Osteoblast (primary cell): Measurements from ENCODE around the gene POLR1F. TPM values are rescaled to one million over a fixed set of nuclear protein-coding genes. Genes with fewer than 3 reads are reported as not detected.

ENCODE experiments used
- DNase-seq: peaks from one replicate; pipeline ENCODE4 v3.0.0; 2011; ENCODE audit warnings: low spot score, mixed read lengths; ENCODE audit not compliant: insufficient read length; ENCODE audit errors: missing footprints
- H2AFZ ChIP-seq: 2 replicates; pipeline ENCODE4 v1.6.0; 2011; ENCODE audit warnings: mild to moderate bottlenecking, low read length
- H3K27ac ChIP-seq: 2 replicates; pipeline ENCODE4 v1.5.1; 2011; ENCODE audit warnings: mild to moderate bottlenecking, low read depth, low read length, moderate library complexity
- H3K27me3 ChIP-seq: 2 replicates; pipeline ENCODE4 v1.6.0; 2012; ENCODE audit warnings: mild to moderate bottlenecking, control low read depth, inconsistent platforms, low read length, moderate library complexity; ENCODE audit not compliant: insufficient read depth
- H3K36me3 ChIP-seq: 2 replicates; pipeline ENCODE4 v1.5.1; 2011; ENCODE audit warnings: mild to moderate bottlenecking, low read length, control low read depth, moderate library complexity; ENCODE audit not compliant: insufficient read depth
- H3K4me1 ChIP-seq: 2 replicates; pipeline ENCODE4 v1.5.1; 2011; ENCODE audit warnings: mild to moderate bottlenecking, low read length, control low read depth, moderate library complexity; ENCODE audit not compliant: insufficient read depth
- H3K4me2 ChIP-seq: 2 replicates; pipeline ENCODE4 v1.6.0; 2011; ENCODE audit warnings: mild to moderate bottlenecking, low read length; ENCODE audit not compliant: insufficient read depth
- H3K4me3 ChIP-seq: fragments of 200-600 bp; sonication (generic); 3 replicates; pipeline ENCODE4 v1.5.1; 2012; ENCODE audit warnings: mild to moderate bottlenecking, low read length, inconsistent platforms; ENCODE audit not compliant: insufficient read depth
- H3K79me2 ChIP-seq: 2 replicates; pipeline ENCODE4 v1.6.0; 2012; ENCODE audit warnings: mild to moderate bottlenecking, low read length, control low read depth, inconsistent platforms; ENCODE audit not compliant: insufficient read depth
- H3K9me3 ChIP-seq: 2 replicates; pipeline ENCODE4 v1.5.1; 2011; ENCODE audit warnings: low read depth, low read length, control low read depth
- H4K20me1 ChIP-seq: 2 replicates; pipeline ENCODE4 v1.6.0; 2012; ENCODE audit warnings: mild to moderate bottlenecking, low read length, control low read depth; ENCODE audit not compliant: insufficient read depth
- total RNA-seq: library from RNA; depleted of rRNA; stranded (reverse); fragments of >200 nt; gene quantifications from 2 replicates; pipeline ENCODE4 v1.2.3, GENCODE V29; 2012
- TF ChIP-seq, protein P1 (sequence below): IDR thresholded peaks from 2 replicates; pipeline ENCODE4 v1.5.1; 2011; ENCODE audit warnings: mild to moderate bottlenecking, low read depth, low read length, moderate library complexity; ENCODE audit errors: extremely low read depth

POLR1F gene
- total RNA-seq, 1 donor: 18.8 TPM

- no peaks in the 10 kb centered on the region for H3K9me3 ChIP-seq
- H3K79me2 ChIP-seq: no peaks in the 10 kb centered on the region
- H3K27ac ChIP-seq: no peak overlapping the region
- no peaks in the 10 kb centered on the region for H4K20me1 ChIP-seq
- TF ChIP-seq, protein P1, sequence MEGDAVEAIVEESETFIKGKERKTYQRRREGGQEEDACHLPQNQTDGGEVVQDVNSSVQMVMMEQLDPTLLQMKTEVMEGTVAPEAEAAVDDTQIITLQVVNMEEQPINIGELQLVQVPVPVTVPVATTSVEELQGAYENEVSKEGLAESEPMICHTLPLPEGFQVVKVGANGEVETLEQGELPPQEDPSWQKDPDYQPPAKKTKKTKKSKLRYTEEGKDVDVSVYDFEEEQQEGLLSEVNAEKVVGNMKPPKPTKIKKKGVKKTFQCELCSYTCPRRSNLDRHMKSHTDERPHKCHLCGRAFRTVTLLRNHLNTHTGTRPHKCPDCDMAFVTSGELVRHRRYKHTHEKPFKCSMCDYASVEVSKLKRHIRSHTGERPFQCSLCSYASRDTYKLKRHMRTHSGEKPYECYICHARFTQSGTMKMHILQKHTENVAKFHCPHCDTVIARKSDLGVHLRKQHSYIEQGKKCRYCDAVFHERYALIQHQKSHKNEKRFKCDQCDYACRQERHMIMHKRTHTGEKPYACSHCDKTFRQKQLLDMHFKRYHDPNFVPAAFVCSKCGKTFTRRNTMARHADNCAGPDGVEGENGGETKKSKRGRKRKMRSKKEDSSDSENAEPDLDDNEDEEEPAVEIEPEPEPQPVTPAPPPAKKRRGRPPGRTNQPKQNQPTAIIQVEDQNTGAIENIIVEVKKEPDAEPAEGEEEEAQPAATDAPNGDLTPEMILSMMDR: no peak
- no peaks in the 10 kb centered on the region for H3K27me3 ChIP-seq
- H3K4me1 ChIP-seq: peaks cover 7% of the 10 kb centered on the region
- H3K4me3 ChIP-seq: no peak overlapping the region
- no peak overlapping the region for H2AFZ ChIP-seq
- no peaks in the 10 kb centered on the region for H3K36me3 ChIP-seq
- DNase-seq: no peak
- H3K4me2 ChIP-seq: no peak overlapping the region
Observed at GRCh38 chr7:19670806-19671205, 38.0 kb downstream of the POLR1F start.

- DNase-seq: no peak
- TF ChIP-seq, protein P1: peak; percentile 61
- H3K9me3 ChIP-seq: no peaks in the 10 kb centered on the region
- no peak overlapping the region for H2AFZ ChIP-seq
- H4K20me1 ChIP-seq: no peaks in the 10 kb centered on the region
- H3K36me3 ChIP-seq: no peaks in the 10 kb centered on the region
- H3K27ac ChIP-seq: no peak overlapping the region
- no peak overlapping the region for H3K4me2 ChIP-seq
- no peak overlapping the region for H3K4me3 ChIP-seq
- H3K4me1 ChIP-seq: no peaks in the 10 kb centered on the region
- H3K79me2 ChIP-seq: no peaks in the 10 kb centered on the region
- H3K27me3 ChIP-seq: no peaks in the 10 kb centered on the region
Observed at GRCh38 chr7:19665399-19666008, 43.3 kb downstream of the POLR1F start.

GRCh38 chr7:19663816-19664462, 44.9 kb downstream of the POLR1F start:
- no peak overlapping the region for H3K4me3 ChIP-seq
- H3K27me3 ChIP-seq: no peaks in the 10 kb centered on the region
- no peak overlapping the region for H3K4me2 ChIP-seq
- no peak overlapping the region for H3K27ac ChIP-seq
- no peak for DNase-seq
- no peaks in the 10 kb centered on the region for H3K79me2 ChIP-seq
- no peaks in the 10 kb centered on the region for H3K36me3 ChIP-seq
- H3K9me3 ChIP-seq: no peaks in the 10 kb centered on the region
- TF ChIP-seq, protein P1: no peak
- no peaks in the 10 kb centered on the region for H3K4me1 ChIP-seq
- no peaks in the 10 kb centered on the region for H4K20me1 ChIP-seq
- H2AFZ ChIP-seq: no peak overlapping the region

GRCh38 chr7:19648791-19649190, 60.0 kb downstream of the POLR1F start:
- Histone ChIP-seq H3K4me2 (no peak overlapping the region), H3K4me3 (no peak overlapping the region), H3K27me3 (no peaks in the 10 kb centered on the region), H3K9me3 (no peaks in the 10 kb centered on the region), H3K36me3 (no peaks in the 10 kb centered on the region), H3K79me2 (no peaks in the 10 kb centered on the region), H4K20me1 (no peaks in the 10 kb centered on the region), H3K27ac (no peak overlapping the region), H2AFZ (no peak overlapping the region), H3K4me1 (no peaks in the 10 kb centered on the region)
- TF ChIP-seq, protein P1: no peak
- DNase-seq: no peak
